HG03103 (cell line): ENCODE measurements around the gene CXCL12.

ENCODE experiments used
- ATAC-seq: cut with Tn5 transposase; IDR thresholded peaks from one replicate; pipeline ENCODE4 v1.9.1; 2021; ENCODE audit warnings: low read depth; ENCODE audit not compliant: unreplicated experiment

The CXCL12 gene

DNA sequence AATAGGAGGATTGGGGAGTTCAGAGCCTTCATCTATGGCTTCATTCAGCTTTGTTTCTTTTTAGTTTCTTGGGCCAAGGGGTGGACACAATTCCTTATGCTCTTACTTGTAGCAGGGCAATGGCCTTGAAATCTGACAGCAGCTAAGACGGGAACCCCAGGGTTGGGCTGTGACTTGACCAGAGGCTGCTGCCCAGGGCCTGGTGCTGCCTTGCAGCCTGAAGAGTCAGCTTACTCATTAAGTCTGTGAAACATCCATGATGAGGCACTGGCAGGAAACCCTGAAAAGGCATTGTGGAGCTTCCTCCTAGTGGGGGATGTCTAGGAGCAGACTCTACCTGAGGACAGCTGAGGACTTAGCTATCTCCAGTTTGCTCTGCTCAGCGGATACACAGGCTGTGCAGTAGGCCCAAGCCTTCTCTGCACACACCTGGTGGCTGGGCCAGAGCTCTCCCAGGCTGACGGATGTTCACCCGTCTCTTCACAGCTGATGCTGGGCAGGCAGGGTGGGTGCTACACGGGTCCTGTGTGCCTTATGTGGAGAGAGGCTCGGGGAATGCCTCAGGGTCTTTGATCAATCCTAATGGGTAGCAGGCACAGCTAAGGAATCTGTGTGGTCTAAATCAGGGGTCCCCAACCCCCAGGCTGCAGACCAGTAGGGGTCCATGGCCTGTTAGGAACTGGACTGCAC, 17.8 kb downstream of the CXCL12 start:
- no peak for ATAC-seq

DNA sequence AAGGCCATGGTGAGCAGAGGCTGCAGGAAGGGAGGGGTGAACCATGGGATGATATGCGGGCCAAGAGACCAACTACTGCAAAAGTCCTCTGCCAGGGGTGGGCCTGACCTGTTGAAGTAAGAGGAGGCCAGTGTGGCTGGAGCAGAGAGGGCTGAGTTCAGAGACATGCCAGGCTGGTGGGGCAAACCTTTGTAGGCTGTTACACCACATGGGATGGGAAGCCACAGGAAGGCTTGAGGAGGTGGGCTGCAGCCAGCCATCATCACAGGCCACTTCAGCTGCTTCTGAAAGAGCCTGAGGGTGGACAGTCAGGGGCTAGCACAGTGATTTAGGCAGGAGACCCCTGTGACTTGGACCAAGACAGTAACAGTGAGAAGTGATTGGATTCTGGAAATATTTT, 20.3 kb downstream of the CXCL12 start:
- ATAC-seq = no peak

- no peak for ATAC-seq
These were observed 21.2 kb downstream of the CXCL12 start for GRCh38 chr10:44363716-44364115.

GRCh38 chr10:44362866-44363711, 21.8 kb downstream of the CXCL12 start:
- ATAC-seq = no peak

DNA sequence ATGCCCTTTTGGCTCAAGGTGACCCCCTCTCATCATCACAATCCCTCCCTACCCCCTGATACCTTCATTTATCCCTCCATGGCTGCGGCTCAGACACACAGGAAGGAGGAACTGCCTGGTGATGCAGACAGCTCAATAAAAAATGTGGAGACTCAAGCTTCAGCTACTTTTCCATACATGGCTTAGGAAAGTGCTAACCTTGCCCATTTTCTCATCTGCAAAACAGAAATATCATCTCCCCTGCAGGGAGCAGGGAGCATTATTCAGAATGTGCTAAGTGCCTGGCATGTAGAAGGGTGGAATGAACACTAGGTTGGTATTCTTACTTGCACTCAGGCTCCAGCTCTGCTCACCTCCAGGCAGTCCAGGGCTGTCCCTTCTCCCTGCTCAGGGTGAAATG, 23.8 kb downstream of the CXCL12 start:
- no peak for ATAC-seq

GRCh38 chr10:44358080-44358771, 26.7 kb downstream of the CXCL12 start:
- no peak for ATAC-seq

GRCh38 chr10:44357023-44357540, 27.8 kb downstream of the CXCL12 start:
- no peak for ATAC-seq

DNA sequence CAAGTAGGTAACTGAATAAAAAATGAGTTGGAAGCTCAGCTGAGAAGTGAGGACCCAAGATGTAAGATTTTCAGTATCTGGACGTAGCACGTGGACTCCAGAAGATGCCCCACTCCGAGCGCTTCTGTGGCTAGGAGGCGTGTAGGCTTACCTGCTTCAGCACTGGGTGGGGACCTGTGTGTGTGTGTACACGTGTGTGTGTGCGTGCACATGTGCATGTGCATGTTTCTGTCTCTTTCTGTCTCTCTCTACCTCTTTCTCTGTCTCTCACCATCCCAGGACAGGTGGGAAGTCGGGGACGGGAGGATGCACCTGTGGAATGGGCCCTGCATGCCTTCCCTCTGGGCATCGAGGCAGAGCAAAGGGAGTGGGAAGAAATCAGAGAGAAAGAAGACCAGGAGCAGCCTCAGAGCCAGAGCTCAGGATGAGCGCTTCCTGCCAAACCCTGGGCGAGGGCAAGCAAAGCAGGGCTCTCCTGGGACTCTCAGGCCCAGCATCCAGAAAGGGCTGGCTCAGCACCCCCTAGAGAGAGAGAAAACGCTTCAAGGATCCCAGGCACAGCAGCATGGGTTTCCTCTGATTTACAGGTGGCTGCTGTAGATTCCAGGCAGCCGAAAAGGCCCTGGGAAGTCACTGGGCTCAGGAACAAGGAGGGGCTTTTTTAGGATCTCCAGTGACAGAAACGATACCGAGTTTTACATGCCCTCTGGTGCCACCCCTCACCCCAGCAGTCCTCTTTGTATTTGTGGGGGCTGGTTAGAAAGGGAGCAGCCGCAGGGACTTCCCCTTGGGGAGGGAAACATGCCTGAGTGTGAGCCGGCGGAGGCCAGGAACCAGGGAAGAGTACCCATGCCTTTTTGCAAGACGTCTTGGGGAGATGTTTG, 28.5 kb downstream of the CXCL12 start:
- ATAC-seq = no peak

GRCh38 chr10:44355630-44356029, 29.3 kb downstream of the CXCL12 start:
- no peak for ATAC-seq

GRCh38 chr10:44354771-44355170, 30.1 kb downstream of the CXCL12 start:
- no peak for ATAC-seq

DNA sequence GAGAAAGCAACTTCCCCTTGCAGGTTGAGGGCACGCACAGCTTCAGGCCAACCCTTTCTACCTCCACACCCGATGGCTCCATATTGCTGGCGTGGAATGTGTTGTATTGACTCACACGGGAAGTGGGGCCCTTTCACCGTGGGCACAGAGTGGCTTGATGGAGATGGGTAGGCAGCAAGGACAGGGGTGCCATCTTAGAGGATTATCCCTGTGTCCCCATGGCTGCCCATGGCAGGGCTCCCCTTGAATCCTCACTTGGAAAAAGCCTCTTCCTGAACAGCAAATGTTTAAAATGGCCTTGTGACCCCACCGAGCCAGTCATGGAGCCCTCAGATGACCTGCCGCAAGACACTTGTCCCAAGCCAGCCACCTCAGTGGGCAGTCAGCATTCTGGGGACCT, 31.2 kb downstream of the CXCL12 start:
- no peak for ATAC-seq

DNA sequence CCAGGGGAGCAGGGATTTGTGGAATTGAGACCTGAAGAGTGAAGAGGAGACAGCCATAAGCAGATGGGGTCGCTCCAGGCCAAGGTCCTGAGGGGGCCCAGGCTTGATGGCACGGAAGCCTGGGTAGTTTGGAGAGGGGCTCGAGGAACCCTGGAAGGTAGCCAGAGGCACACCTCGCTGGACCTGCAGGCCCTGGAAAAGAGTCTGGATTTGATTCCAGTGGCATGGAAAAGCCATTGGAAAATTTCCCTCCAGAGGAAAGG, 31.8 kb downstream of the CXCL12 start:
- ATAC-seq = no peak

- no peak for ATAC-seq
These were observed 32.4 kb downstream of the CXCL12 start for GRCh38 chr10:44352316-44353127.

- no peak for ATAC-seq
These were observed 36.4 kb downstream of the CXCL12 start for GRCh38 chr10:44348496-44348895.

GRCh38 chr10:44347609-44348400, 37.1 kb downstream of the CXCL12 start:
- ATAC-seq = no peak

- no peak for ATAC-seq
These were observed 40.2 kb downstream of the CXCL12 start for GRCh38 chr10:44344727-44345126.

GRCh38 chr10:44343843-44344242, 41.1 kb downstream of the CXCL12 start:
- ATAC-seq = no peak

DNA sequence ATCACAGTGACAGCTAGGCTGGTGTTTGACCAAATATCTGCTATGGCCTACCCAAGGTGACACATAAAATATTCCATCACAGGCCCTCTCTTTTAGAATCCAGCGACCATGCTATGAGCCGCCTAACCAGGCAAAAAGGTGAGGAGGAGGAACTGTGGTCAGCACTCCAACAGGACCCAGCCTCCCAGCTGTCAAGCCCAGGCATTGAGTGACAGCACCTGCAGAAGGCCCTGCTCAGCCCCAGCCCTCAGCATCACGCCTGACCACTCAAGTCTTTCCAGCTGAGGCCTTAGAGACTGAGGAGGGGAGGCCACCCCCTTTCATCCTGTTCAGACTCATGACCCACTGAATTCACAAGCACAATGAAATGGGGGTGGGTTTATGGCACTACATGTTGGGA, 43.0 kb downstream of the CXCL12 start:
- ATAC-seq = no peak

DNA sequence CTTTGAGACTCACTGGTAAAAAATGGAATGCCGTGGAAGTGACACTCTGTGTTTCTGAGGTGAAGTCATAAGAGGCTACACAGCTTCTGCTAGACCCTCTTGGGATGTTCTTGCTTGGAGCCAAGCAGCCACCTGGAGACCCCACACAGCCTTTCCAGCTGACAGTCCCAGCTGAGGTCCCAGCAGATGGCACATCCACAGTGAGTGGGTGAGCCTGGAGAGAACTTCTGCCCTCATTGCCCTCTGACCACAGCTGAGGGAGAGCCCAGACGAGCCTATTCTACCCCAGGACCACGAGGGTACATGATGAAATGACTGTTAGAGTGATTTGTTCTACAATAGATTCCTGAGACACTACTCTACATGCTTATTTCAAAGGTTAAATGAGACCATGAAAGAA, 44.3 kb downstream of the CXCL12 start:
- ATAC-seq = no peak
